22Rv1 (cell line): ENCODE results near the gene HMGA1.

Source experiments
- ZFX ChIP-seq: fragments of 450-650 bp; IDR thresholded peaks from 2 replicates; pipeline ENCODE4 v1.6.1; 2017; ENCODE audit warnings: antibody characterized with exemption, borderline replicate concordance
- TF ChIP-seq, protein P1 (sequence below): fragments of 450-650 bp; IDR thresholded peaks from 2 replicates; pipeline ENCODE4 v1.5.1; 2017; ENCODE audit warnings: mild to moderate bottlenecking

DNA sequence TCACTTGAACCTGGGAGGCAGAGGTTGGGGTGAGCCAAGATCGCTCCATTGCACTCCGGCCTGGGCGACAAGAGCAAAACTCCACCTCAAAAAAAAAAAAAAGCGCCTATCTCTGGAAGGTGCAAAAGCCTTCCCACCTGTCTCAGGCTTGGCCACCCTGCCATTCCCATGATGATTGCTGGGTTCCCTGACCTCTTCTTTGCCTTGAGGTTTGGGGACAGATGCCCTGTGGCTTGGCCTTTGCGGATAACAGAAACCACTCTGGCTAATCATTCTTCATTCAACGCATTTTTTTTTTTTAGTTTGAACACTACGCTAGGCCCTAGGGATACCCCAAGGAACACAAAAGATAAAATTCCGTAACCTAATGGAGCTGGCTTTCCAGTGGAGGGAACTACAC is 6.8 kb upstream of the HMGA1 start:
- TF ChIP-seq, protein P1, sequence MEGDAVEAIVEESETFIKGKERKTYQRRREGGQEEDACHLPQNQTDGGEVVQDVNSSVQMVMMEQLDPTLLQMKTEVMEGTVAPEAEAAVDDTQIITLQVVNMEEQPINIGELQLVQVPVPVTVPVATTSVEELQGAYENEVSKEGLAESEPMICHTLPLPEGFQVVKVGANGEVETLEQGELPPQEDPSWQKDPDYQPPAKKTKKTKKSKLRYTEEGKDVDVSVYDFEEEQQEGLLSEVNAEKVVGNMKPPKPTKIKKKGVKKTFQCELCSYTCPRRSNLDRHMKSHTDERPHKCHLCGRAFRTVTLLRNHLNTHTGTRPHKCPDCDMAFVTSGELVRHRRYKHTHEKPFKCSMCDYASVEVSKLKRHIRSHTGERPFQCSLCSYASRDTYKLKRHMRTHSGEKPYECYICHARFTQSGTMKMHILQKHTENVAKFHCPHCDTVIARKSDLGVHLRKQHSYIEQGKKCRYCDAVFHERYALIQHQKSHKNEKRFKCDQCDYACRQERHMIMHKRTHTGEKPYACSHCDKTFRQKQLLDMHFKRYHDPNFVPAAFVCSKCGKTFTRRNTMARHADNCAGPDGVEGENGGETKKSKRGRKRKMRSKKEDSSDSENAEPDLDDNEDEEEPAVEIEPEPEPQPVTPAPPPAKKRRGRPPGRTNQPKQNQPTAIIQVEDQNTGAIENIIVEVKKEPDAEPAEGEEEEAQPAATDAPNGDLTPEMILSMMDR: no peak
- no peak for TF ChIP-seq ZFX
